T follicular helper cell (primary cell): ENCODE results near the gene TGFBR3L.

ENCODE experiments used
- DNase-seq: peaks from one replicate; pipeline ENCODE4 v3.0.0-alpha.2; 2020; ENCODE audit warnings: low read depth

Gene TGFBR3L

GRCh38 chr19:7904074-7905020 lies 10.3 kb upstream of the TGFBR3L start:
- DNase-seq = peak; percentile 47

- no peak for DNase-seq
These were observed 9.4 kb upstream of the TGFBR3L start for GRCh38 chr19:7905268-7905667.

- no peak for DNase-seq
These were observed 8.8 kb upstream of the TGFBR3L start for GRCh38 chr19:7905859-7906258.

- DNase-seq = no peak
These were observed 7.5 kb upstream of the TGFBR3L start for GRCh38 chr19:7907122-7907521.

GRCh38 chr19:7907544-7907943 lies 7.1 kb upstream of the TGFBR3L start:
- no peak for DNase-seq

GRCh38 chr19:7908078-7908699 lies 6.4 kb upstream of the TGFBR3L start:
- no peak for DNase-seq

GRCh38 chr19:7908742-7909461 lies 5.7 kb upstream of the TGFBR3L start:
- no peak for DNase-seq

- DNase-seq = no peak
These were observed 5.1 kb upstream of the TGFBR3L start for GRCh38 chr19:7909471-7910067.

GRCh38 chr19:7910321-7911161 lies 4.1 kb upstream of the TGFBR3L start:
- DNase-seq = no peak

GRCh38 chr19:7911508-7912143 lies 3.0 kb upstream of the TGFBR3L start:
- DNase-seq = no peak

GRCh38 chr19:7912144-7912696 lies 2.4 kb upstream of the TGFBR3L start:
- no peak for DNase-seq

- no peak for DNase-seq
These were observed 1.7 kb upstream of the TGFBR3L start for GRCh38 chr19:7912697-7913564.

GRCh38 chr19:7913652-7914051 lies 978 bp upstream of the TGFBR3L start:
- DNase-seq = no peak

- no peak for DNase-seq
These were observed 531 bp upstream of the TGFBR3L start for GRCh38 chr19:7914099-7914498.

- DNase-seq = no peak
These were observed 846 bp downstream of the TGFBR3L start for GRCh38 chr19:7915250-7916102.

- DNase-seq = no peak
These were observed 1.7 kb downstream of the TGFBR3L start for GRCh38 chr19:7916103-7916954.

- DNase-seq = no peak
These were observed 2.3 kb downstream of the TGFBR3L start for GRCh38 chr19:7916955-7917266.
